ENCODE results near the gene COL25A1.

COL25A1 gene

GRCh38 chr4:109134268-109134667 lies 168.2 kb downstream of the COL25A1 start:
- no peak for TF ChIP-seq CTCF (IDR thresholded peaks at IDR 0.05; ENCODE audit: extremely low read depth, missing control alignments)
- DNase-seq (ENCODE audit: low spot score): no peak

- no peak for TF ChIP-seq CTCF (IDR thresholded peaks at IDR 0.05; ENCODE audit: extremely low read depth, missing control alignments)
- DNase-seq (ENCODE audit: low spot score): no peak
Measured at GRCh38 chr4:109131559-109131958, 170.9 kb downstream of the COL25A1 start.

- no peak for DNase-seq (ENCODE audit: low spot score)
- no peak for TF ChIP-seq CTCF (IDR thresholded peaks at IDR 0.05; ENCODE audit: extremely low read depth, missing control alignments)
Measured at GRCh38 chr4:109128589-109128988, 173.9 kb downstream of the COL25A1 start.

GRCh38 chr4:109127866-109128265 lies 174.6 kb downstream of the COL25A1 start:
- no peak for TF ChIP-seq CTCF (IDR thresholded peaks at IDR 0.05; ENCODE audit: extremely low read depth, missing control alignments)
- no peak for DNase-seq (ENCODE audit: low spot score)

- no peak for TF ChIP-seq CTCF (IDR thresholded peaks at IDR 0.05; ENCODE audit: extremely low read depth, missing control alignments)
- DNase-seq (ENCODE audit: low spot score): no peak
Measured at GRCh38 chr4:109126856-109127255, 175.6 kb downstream of the COL25A1 start.

GRCh38 chr4:109125084-109125483 lies 177.4 kb downstream of the COL25A1 start:
- no peak for TF ChIP-seq CTCF (IDR thresholded peaks at IDR 0.05; ENCODE audit: extremely low read depth, missing control alignments)
- no peak for DNase-seq (ENCODE audit: low spot score)

GRCh38 chr4:109123951-109124350 lies 178.5 kb downstream of the COL25A1 start:
- DNase-seq (ENCODE audit: low spot score): no peak
- TF ChIP-seq CTCF (IDR thresholded peaks at IDR 0.05; ENCODE audit: extremely low read depth, missing control alignments): no peak
